Right ventricle myocardium superior (tissue), 1 donor: ENCODE results near the gene SH3GLB2. TPM values are rescaled to one million over a fixed set of nuclear protein-coding genes. Genes with fewer than 3 reads are reported as not detected.

Source experiments
- ATAC-seq: fragments of 200-7000 bp; cut with Tn5 transposase; one replicate; pipeline ENCODE4 v1.9.1; 2020; ENCODE audit warnings: mild to moderate bottlenecking; ENCODE audit not compliant: poor library complexity
- DNase-seq: peaks from one replicate; pipeline ENCODE4 v3.0.0-alpha.2; 2020
- intact Hi-C: fragments of 100-400 bp; cut with DNase I; formaldehyde crosslinking; loops from one replicate; pipeline ENCODE4 v1.11.2; 2022
- total RNA-seq: library from RNA; stranded (reverse); fragmentation: NEBNext Ultra II Directional; extraction: Animal tissue kit (Norgen Biotek cat#: 25700); gene quantifications from one replicate; pipeline ENCODE4 v1.2.1, GENCODE V29; 2021
- donor health status: DM: no; HTN: yes; CAD: no; lungs with severe emphysema.

Gene SH3GLB2
- total RNA-seq, 1 donor from 2014 or later = 30.8 TPM

- no peak for DNase-seq
- ATAC-seq = no peak
- intact Hi-C loops = no loop called here
Measured at GRCh38 chr9:129026442-129027223, 1.5 kb downstream of the SH3GLB2 start.

GRCh38 chr9:129023908-129024233 lies 4.3 kb downstream of the SH3GLB2 start:
- no peak for ATAC-seq
- no peak for DNase-seq
- intact Hi-C loops = no loop called here

- peak; percentile 75 for DNase-seq
- intact Hi-C loops = no loop called here
- peak; percentile 1 for ATAC-seq
Measured at GRCh38 chr9:129023036-129023907, 4.9 kb downstream of the SH3GLB2 start.

- ATAC-seq (no peak), DNase-seq (no peak)
- intact Hi-C loops = no loop called here
Measured at GRCh38 chr9:129022037-129022436, 6.1 kb downstream of the SH3GLB2 start.

- intact Hi-C loops = no loop called here
- no peak for ATAC-seq
- no peak for DNase-seq
Measured at GRCh38 chr9:129021091-129021490, 7.0 kb downstream of the SH3GLB2 start.

- intact Hi-C loops = no loop called here
- no peak for ATAC-seq
- no peak for DNase-seq
Measured at GRCh38 chr9:129014608-129015007, 13.5 kb downstream of the SH3GLB2 start.

GRCh38 chr9:129014124-129014523 lies 14.0 kb downstream of the SH3GLB2 start:
- DNase-seq (no peak), ATAC-seq (no peak)
- intact Hi-C loops = no loop called here

- DNase-seq (no peak), ATAC-seq (no peak)
- intact Hi-C loops = no loop called here
Measured at GRCh38 chr9:129013674-129014073, 14.5 kb downstream of the SH3GLB2 start.

GRCh38 chr9:129012893-129013448 lies 15.2 kb downstream of the SH3GLB2 start:
- intact Hi-C loops = no loop called here
- no peak for ATAC-seq
- DNase-seq = no peak

GRCh38 chr9:129012343-129012742 lies 15.8 kb downstream of the SH3GLB2 start:
- DNase-seq (no peak), ATAC-seq (no peak)
- intact Hi-C loops = no loop called here

- peak; percentile 32 for DNase-seq
- intact Hi-C loops = no loop called here
- no peak for ATAC-seq
Measured at GRCh38 chr9:129011761-129012181, 16.4 kb downstream of the SH3GLB2 start.

- no peak for ATAC-seq
- intact Hi-C loops = no loop called here
Measured at GRCh38 chr9:129011170-129011569, 17.0 kb downstream of the SH3GLB2 start.

GRCh38 chr9:129010267-129010975 lies 17.7 kb downstream of the SH3GLB2 start:
- DNase-seq (peak; percentile 3), ATAC-seq (no peak)
- intact Hi-C loops = no loop called here

More at GRCh38 chr9:129011170-129011569, 17.0 kb downstream of the SH3GLB2 start:
- DNase-seq = peak; percentile 33

- no peak for ATAC-seq
- intact Hi-C loops = no loop called here
- peak; percentile 24 for DNase-seq
Measured at GRCh38 chr9:129009584-129010141, 18.5 kb downstream of the SH3GLB2 start.

GRCh38 chr9:129008986-129009583 lies 19.0 kb downstream of the SH3GLB2 start:
- no peak for ATAC-seq
- peak; percentile 33 for DNase-seq
- intact Hi-C loops = no loop called here

- ATAC-seq = no peak
- DNase-seq = peak; percentile 38
- intact Hi-C loops = no loop called here
Measured at GRCh38 chr9:129008469-129008965, 19.6 kb downstream of the SH3GLB2 start.

GRCh38 chr9:129007766-129008468 lies 20.2 kb downstream of the SH3GLB2 start:
- no peak for ATAC-seq
- intact Hi-C loops = no loop called here
- DNase-seq = peak; percentile 14
